Erythroblast (primary cell): ENCODE data around the gene AUTS2.

ENCODE experiments used
- GATA1 ChIP-seq: IDR thresholded peaks from 2 replicates; pipeline ENCODE4 v1.6.1; 2011; ENCODE audit warnings: low read depth, mild to moderate bottlenecking, control low read depth, low read length, moderate library complexity
- POLR2A ChIP-seq: IDR thresholded peaks from 2 replicates; pipeline ENCODE4 v1.6.1; 2011; ENCODE audit warnings: mild to moderate bottlenecking, low read length

DNA sequence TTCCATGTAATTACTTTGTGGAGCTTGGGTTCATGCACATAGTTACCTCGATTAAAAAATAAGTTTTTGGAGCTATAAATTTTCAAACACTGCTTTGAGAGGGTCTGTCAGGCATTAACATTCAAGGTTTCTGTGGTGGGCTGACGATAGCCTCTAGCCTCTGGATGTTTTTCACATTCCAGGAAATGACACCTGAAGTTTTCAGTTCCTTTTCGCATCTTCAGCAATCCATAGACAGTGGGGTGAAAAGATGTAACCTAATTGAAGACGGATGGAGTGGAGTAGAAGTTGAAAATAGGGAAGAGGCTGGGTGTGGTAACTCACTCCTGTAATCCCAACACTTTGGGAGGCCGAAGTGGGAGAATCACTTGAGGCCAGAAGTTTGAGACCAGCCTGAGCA, 197.7 kb downstream of the AUTS2 start:
- TF ChIP-seq POLR2A (no peak), GATA1 (no peak)
